Measurements from ENCODE around the gene COLEC12.

DNA sequence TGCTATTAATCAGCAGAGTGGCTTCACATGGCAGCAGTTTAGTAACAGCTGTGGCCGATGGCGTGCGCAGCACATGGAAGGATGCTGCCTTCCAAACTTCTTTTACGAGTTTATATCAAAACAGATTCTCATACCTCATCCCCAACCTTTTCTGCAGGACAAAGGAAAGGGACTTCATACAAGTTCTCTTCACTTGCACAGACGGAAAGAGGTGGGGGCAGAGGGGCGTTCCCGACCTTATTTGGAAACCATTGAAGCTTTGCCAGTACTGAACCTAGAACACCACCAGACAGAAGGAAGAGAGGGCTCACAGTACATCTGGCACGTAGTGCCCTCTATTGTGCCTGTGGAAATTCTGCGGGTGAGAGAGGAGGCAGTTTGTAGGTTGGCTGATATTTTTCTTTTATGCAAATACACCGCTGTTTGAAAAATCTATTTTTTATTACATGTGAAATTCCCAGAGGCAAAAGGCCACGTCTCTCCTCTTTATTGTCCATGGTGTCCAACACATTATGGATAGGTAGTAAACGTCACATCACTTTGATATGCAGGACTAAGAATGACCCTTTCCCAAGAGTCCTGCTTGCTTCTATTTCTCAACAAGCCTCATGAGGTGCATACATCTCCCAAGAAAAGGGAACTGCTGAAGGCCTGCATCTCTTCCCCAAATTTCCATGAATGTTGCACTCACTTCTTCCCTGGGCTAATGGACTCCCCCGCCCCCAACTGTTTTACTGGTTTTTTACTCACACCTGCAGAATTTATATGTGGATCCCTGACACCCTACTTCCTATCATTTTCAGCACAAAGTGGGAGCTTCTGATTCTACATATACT, 31.3 kb downstream of the COLEC12 start:
- no peak for TF ChIP-seq EZH2 (IDR thresholded peaks at IDR 0.05; ENCODE audit: insufficient read depth, low read length)
- TF ChIP-seq, protein P1, sequence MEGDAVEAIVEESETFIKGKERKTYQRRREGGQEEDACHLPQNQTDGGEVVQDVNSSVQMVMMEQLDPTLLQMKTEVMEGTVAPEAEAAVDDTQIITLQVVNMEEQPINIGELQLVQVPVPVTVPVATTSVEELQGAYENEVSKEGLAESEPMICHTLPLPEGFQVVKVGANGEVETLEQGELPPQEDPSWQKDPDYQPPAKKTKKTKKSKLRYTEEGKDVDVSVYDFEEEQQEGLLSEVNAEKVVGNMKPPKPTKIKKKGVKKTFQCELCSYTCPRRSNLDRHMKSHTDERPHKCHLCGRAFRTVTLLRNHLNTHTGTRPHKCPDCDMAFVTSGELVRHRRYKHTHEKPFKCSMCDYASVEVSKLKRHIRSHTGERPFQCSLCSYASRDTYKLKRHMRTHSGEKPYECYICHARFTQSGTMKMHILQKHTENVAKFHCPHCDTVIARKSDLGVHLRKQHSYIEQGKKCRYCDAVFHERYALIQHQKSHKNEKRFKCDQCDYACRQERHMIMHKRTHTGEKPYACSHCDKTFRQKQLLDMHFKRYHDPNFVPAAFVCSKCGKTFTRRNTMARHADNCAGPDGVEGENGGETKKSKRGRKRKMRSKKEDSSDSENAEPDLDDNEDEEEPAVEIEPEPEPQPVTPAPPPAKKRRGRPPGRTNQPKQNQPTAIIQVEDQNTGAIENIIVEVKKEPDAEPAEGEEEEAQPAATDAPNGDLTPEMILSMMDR (IDR thresholded peaks at IDR 0.05; ENCODE audit: insufficient read depth, low read depth, low read length): no peak
